HFFc6 (cell line): Measurements from ENCODE around the gene ST3GAL5. TPM values are rescaled to one million over a fixed set of nuclear protein-coding genes. Genes with fewer than 3 reads are reported as not detected.

Experiments
- DNase-seq: peaks from one replicate; pipeline ENCODE4 v3.0.0-alpha.2; 2018
- H3K27ac Mint-ChIP-seq: 2 replicates; pipeline ENCODE4 v1.8.0; 2020; ENCODE audit warnings: mild to moderate bottlenecking, mixed read lengths
- H3K27me3 Mint-ChIP-seq: 2 replicates; pipeline ENCODE4 v1.8.0; 2021; ENCODE audit warnings: mild to moderate bottlenecking, moderate library complexity, mixed read lengths; ENCODE audit not compliant: insufficient read depth
- H3K36me3 Mint-ChIP-seq: 2 replicates; pipeline ENCODE4 v1.8.0; 2021; ENCODE audit warnings: low read depth, mixed read lengths
- H3K4me1 Mint-ChIP-seq: 2 replicates; pipeline ENCODE4 v1.8.0; 2020; ENCODE audit warnings: low read depth, mixed read lengths
- H3K4me3 Mint-ChIP-seq: 2 replicates; pipeline ENCODE4 v1.8.0; 2020; ENCODE audit warnings: mild to moderate bottlenecking, moderate library complexity, mixed read lengths
- H3K9me3 Mint-ChIP-seq: 2 replicates; pipeline ENCODE4 v1.8.0; 2020; ENCODE audit warnings: mild to moderate bottlenecking, mixed read lengths
- CTCF ChIP-seq: fragments of 200-600 bp; sonication (generic); IDR thresholded peaks from 2 replicates; pipeline ENCODE4 v1.5.0; 2021; ENCODE audit warnings: antibody characterized with exemption, mild to moderate bottlenecking
- total RNA-seq, 6 experiments: library from RNA; stranded (reverse); fragmentation: NEBNext Ultra II Directional; extraction: Animal tissue kit (Norgen Biotek cat#: 25700); gene quantifications; 2 replicates in 1 of 6; 3 replicates in 5 of 6; pipeline ENCODE4 v1.2.3, GENCODE V29; 2021

ST3GAL5 gene
- total RNA-seq, 6 experiments from 2014 or later, result 12.7 to 17.4 (median 15.2) TPM

- DNase-seq, result no peak
- no peak overlapping the region for H3K4me3 Mint-ChIP-seq
- peaks cover 9% of the 10 kb centered on the region; the same call in 1 of the 2 replicates for H3K36me3 Mint-ChIP-seq
- H3K27ac Mint-ChIP-seq, result no peak overlapping the region
- no peak for TF ChIP-seq CTCF
- H3K4me1 Mint-ChIP-seq, result peaks cover 16% of the 10 kb centered on the region
- peaks cover 6% of the 10 kb centered on the region for H3K27me3 Mint-ChIP-seq
- no peaks in the 10 kb centered on the region for H3K9me3 Mint-ChIP-seq
Measured at GRCh38 chr2:85868822-85869221, 20.0 kb downstream of the ST3GAL5 start.

GRCh38 chr2:85867556-85868292, 21.1 kb downstream of the ST3GAL5 start:
- no peak overlapping the region for H3K27ac Mint-ChIP-seq
- DNase-seq, result no peak
- H3K9me3 Mint-ChIP-seq, result no peaks in the 10 kb centered on the region
- TF ChIP-seq CTCF, result no peak
- no peak overlapping the region for H3K4me3 Mint-ChIP-seq
- H3K27me3 Mint-ChIP-seq, result peaks cover 2% of the 10 kb centered on the region
- peaks cover 9% of the 10 kb centered on the region; the same call in 1 of the 2 replicates for H3K36me3 Mint-ChIP-seq
- peaks cover 9% of the 10 kb centered on the region for H3K4me1 Mint-ChIP-seq

DNA sequence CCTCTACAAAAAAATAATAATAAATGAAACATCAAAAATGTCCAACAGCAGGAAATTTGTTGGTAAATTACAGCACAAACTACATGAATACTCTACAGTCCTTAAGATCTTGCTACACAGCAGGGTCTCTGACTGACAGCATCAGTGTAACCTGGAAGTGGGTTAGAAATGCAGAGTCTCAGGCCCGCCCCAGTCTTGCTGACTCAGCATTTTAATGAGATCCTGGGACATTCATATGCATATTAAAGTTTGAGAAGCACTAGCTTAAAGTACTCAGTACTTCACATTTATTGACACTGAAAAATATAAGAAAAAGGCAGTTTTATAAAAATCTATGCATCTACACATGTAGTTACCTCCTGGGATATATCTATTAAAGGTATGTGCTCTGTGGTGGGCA, 21.7 kb downstream of the ST3GAL5 start:
- Mint-ChIP-seq H3K9me3 (no peaks in the 10 kb centered on the region), H3K4me3 (no peak overlapping the region), H3K27me3 (peaks cover 2% of the 10 kb centered on the region), H3K36me3 (peaks cover 9% of the 10 kb centered on the region; the same call in 1 of the 2 replicates), H3K27ac (no peak overlapping the region), H3K4me1 (peaks cover 9% of the 10 kb centered on the region)
- DNase-seq, result no peak
- TF ChIP-seq CTCF, result no peak

- H3K27ac Mint-ChIP-seq, result no peak overlapping the region
- H3K36me3 Mint-ChIP-seq, result peaks cover 9% of the 10 kb centered on the region; the same call in 1 of the 2 replicates
- H3K27me3 Mint-ChIP-seq, result peaks cover 2% of the 10 kb centered on the region
- DNase-seq, result no peak
- H3K9me3 Mint-ChIP-seq, result no peaks in the 10 kb centered on the region
- H3K4me1 Mint-ChIP-seq, result peaks cover 9% of the 10 kb centered on the region
- TF ChIP-seq CTCF, result no peak
- no peak overlapping the region for H3K4me3 Mint-ChIP-seq
Measured at GRCh38 chr2:85866165-85866659, 22.6 kb downstream of the ST3GAL5 start.

DNA sequence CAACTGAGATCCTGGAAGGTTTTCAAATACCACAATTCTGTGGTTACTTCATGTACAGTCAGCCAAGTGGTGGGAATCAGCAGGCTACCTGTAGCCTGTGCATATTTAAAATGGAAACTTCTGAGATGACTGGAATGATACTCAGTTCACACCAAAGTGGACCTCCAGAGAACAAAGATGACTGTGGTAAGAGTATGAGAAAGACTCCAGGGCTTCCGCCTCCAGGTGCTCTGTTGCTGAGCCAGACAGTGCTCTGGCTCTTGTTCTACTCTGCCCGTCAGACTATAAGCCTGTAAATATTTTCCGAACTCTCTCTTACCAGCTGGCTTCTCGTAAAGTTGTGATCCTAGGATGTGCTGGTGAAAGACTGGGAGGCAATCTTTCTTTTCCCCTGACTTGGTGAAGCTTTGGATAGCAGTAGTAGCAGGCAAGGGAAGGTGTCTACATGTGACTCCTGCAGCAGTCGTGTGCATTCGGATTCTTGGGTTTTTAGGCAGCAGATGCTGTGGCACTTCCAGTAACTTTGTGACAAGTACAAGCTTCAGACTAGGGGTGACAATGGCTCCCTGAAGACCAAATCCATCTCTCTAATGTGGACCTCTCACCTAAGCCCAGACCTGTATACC, 23.1 kb downstream of the ST3GAL5 start:
- TF ChIP-seq CTCF, result no peak
- H3K27ac Mint-ChIP-seq, result no peak overlapping the region
- H3K9me3 Mint-ChIP-seq, result no peaks in the 10 kb centered on the region
- H3K4me1 Mint-ChIP-seq, result peaks cover 9% of the 10 kb centered on the region
- H3K27me3 Mint-ChIP-seq, result peaks cover 2% of the 10 kb centered on the region
- no peak overlapping the region for H3K4me3 Mint-ChIP-seq
- no peak for DNase-seq
- H3K36me3 Mint-ChIP-seq, result peaks cover 9% of the 10 kb centered on the region; the same call in 1 of the 2 replicates
